Esophagus muscularis mucosa (tissue), 4 donors: ENCODE measurements around the gene SCO1. TPM values are rescaled to one million over a fixed set of nuclear protein-coding genes. Genes with fewer than 3 reads are reported as not detected.

Experiments used
- DNase-seq: peaks from one replicate; pipeline ENCODE4 v3.0.0-alpha.2; 2017; ENCODE audit errors: extremely low spot score
- H3K27ac ChIP-seq, 4 donors: fragments of 200-600 bp; sonication (generic); replicated peaks in 1 of 4; 1 replicate in 3 of 4; 2 replicates in 1 of 4; pipeline ENCODE4 v1.5.1; 2016 to 2019; ENCODE audit warnings: mild to moderate bottlenecking in 1 of 4
- H3K27me3 ChIP-seq, 4 donors: fragments of 200-600 bp; sonication (generic); one replicate each; pipeline versions ENCODE4 v1.5.1 to v1.6.0; 2016 to 2019
- H3K36me3 ChIP-seq, 4 donors: fragments of 200-600 bp; sonication (generic); one replicate each; pipeline ENCODE4 v1.5.1; 2016 to 2019
- H3K4me1 ChIP-seq, 4 donors: fragments of 200-600 bp; sonication (generic); one replicate each; pipeline ENCODE4 v1.5.1; 2016 to 2019
- H3K4me3 ChIP-seq, 4 donors: fragments of 200-600 bp; sonication (generic); 1 replicate in 2 of 4; 2 replicates in 2 of 4; pipeline ENCODE4 v1.5.1; 2016 to 2019; ENCODE audit warnings: mild to moderate bottlenecking in 4 of 4, moderate library complexity in 1 of 4
- H3K9me3 ChIP-seq, 4 donors: fragments of 200-600 bp; sonication (generic); 1 replicate in 3 of 4; 2 replicates in 1 of 4; pipeline ENCODE4 v1.5.1; 2016 to 2019
- EP300 ChIP-seq: sonication (generic); formaldehyde crosslinking; IDR thresholded peaks from one replicate; pipeline ENCODE4 v1.6.1; 2017; ENCODE audit warnings: antibody characterized with exemption
- POLR2A ChIP-seq: fragments of 450-650 bp; IDR thresholded peaks from one replicate; pipeline ENCODE4 v1.6.1; 2017; ENCODE audit warnings: antibody characterized with exemption, moderate library complexity, mild to moderate bottlenecking, low read depth
- POLR2AphosphoS5 ChIP-seq, 2 donors: sonication (generic); formaldehyde crosslinking; IDR thresholded peaks; one replicate each; pipeline ENCODE4 v1.6.1; 2017; ENCODE audit warnings: antibody characterized with exemption in 2 of 2
- WGBS: methylation state at CpG from one replicate; pipeline ENCODE4 v1.1.5; 2018; 5-methylcytosine and 5-hydroxymethylcytosine counted together
- intact Hi-C: fragments of 100-400 bp; cut with DNase I; formaldehyde crosslinking; loops from one replicate; pipeline ENCODE4 v1.15.1; 2023
- total RNA-seq, 4 donors: library from RNA; depleted of rRNA; stranded (reverse); fragments of >200 nt; gene quantifications; one replicate each; pipeline versions ENCODE4 v1.1.0 to v1.2.1, GENCODE V29; 2016
- TF ChIP-seq, protein P1 (sequence below), 3 experiments: fragments of 200-600 bp in 2 of 3; fragments of 450-650 bp in 1 of 3; sonication (generic) in 2 of 3; IDR thresholded peaks; one replicate each; pipeline ENCODE4 v1.5.1; 2017 to 2019; ENCODE audit warnings: antibody characterized with exemption in 3 of 3, mild to moderate bottlenecking in 2 of 3, moderate library complexity in 1 of 3

SCO1 gene
- total RNA-seq, 4 donors from 2014 or later, result 16.7 to 23.1 (median 18.6) TPM

- no peak for DNase-seq
- intact Hi-C loops, result no loop called here
- Histone ChIP-seq H3K27ac (no peak overlapping the region), H3K36me3 (peaks cover 0 to 3% (median 0%) of the 10 kb centered on the region in 4 donors), H3K4me3 (no peak overlapping the region), H3K9me3 (no peaks in the 10 kb centered on the region), H3K4me1 (no peaks in the 10 kb centered on the region), H3K27me3 (no peaks in the 10 kb centered on the region)
- TF ChIP-seq POLR2A, result no peak
- no peak for TF ChIP-seq EP300
- no peak for TF ChIP-seq POLR2AphosphoS5 (IDR thresholded peaks at IDR 0.05)
- TF ChIP-seq, protein P1, sequence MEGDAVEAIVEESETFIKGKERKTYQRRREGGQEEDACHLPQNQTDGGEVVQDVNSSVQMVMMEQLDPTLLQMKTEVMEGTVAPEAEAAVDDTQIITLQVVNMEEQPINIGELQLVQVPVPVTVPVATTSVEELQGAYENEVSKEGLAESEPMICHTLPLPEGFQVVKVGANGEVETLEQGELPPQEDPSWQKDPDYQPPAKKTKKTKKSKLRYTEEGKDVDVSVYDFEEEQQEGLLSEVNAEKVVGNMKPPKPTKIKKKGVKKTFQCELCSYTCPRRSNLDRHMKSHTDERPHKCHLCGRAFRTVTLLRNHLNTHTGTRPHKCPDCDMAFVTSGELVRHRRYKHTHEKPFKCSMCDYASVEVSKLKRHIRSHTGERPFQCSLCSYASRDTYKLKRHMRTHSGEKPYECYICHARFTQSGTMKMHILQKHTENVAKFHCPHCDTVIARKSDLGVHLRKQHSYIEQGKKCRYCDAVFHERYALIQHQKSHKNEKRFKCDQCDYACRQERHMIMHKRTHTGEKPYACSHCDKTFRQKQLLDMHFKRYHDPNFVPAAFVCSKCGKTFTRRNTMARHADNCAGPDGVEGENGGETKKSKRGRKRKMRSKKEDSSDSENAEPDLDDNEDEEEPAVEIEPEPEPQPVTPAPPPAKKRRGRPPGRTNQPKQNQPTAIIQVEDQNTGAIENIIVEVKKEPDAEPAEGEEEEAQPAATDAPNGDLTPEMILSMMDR (IDR thresholded peaks at IDR 0.05), result no peak
- WGBS, result 90% methylated on average over 10 of the region's 10 CpGs
These were observed 73.5 kb downstream of the SCO1 start for GRCh38 chr17:10623737-10624338.

DNA sequence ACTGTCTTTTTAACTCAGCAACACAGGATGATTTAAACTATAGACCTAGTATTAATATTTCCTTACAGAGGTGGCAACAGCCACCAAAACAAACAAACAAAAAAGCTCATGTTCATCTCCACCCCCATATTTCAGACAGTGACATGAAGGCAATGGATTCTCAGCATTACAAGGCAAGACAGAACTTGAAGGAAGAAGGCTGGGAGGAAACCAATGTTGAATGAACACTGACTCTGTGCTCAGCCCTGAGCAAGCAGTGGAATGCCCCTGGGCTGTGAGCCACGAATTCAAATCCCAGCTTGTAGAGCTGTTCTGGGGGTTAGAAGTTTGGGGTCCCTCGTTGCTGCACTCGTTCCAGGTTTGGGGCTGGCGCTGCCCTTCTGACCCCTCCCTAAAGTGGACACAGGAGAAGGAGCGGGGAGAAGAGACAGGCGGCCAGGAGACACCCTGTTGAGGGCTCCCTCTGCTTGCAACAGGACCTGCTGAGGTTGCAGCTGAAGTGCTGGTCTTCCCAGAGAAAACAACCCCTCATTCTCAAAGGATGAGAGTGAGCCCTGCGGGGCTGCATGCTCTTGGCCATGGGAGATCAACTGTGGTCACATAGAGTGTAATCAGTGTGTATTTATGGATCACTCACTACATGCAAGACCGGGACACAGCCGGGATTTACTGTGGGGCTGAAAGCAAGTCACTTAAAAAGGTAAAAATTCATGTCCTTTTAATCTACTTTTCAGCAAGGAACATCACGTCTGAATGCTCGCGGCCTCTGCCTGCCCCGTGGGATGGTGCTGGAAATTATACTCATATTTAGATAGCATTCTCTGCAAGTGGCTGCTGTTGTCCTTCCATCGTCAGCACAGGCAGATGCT, 74.5 kb downstream of the SCO1 start:
- no peaks in the 10 kb centered on the region for H3K27me3 ChIP-seq
- DNase-seq, result no peak
- WGBS, result 80% methylated on average over 10 of the region's 14 CpGs
- H3K9me3 ChIP-seq, result no peaks in the 10 kb centered on the region
- intact Hi-C loops, result no loop called here
- H3K27ac ChIP-seq, result no peak overlapping the region
- H3K36me3 ChIP-seq, result no peaks in the 10 kb centered on the region
- H3K4me3 ChIP-seq, result no peak overlapping the region
- H3K4me1 ChIP-seq, result peaks cover 0 to 5% (median 4%) of the 10 kb centered on the region in 4 donors
- TF ChIP-seq, protein P1 (IDR thresholded peaks at IDR 0.05), result no peak
- no peak for TF ChIP-seq EP300
- TF ChIP-seq POLR2A, result no peak
- TF ChIP-seq POLR2AphosphoS5 (IDR thresholded peaks at IDR 0.05), result no peak

Other genes starting within 250 kb of the SCO1 start
- gene MYH4, start 228.0 kb downstream of the SCO1 start, total RNA-seq, result not detected
- under 1 TPM in 1 of 4 donors, not detected in 3; 0.13 TPM for gene MYH1, start 179.0 kb downstream of the SCO1 start, total RNA-seq
- 1 to 10 TPM in 1 of 4 donors, under 1 TPM in 3; under 0.01 to 1.4 (median 0.34) TPM for gene MYH2, start 147.9 kb downstream of the SCO1 start, total RNA-seq
- gene MYH3, start 40.2 kb downstream of the SCO1 start, total RNA-seq, result 1 to 10 TPM in 3 of 4 donors, under 1 TPM in 1; 0.83 to 2.4 (median 1.6) TPM
- gene ADPRM, start 61 bp upstream of the SCO1 start, total RNA-seq, result 10 to 100 TPM in 1 of 4 donors, 1 to 10 TPM in 3; 5.8 to 12.2 (median 8.5) TPM
- 10 to 100 TPM in 2 of 4 donors, 1 to 10 TPM in 2; 7.5 to 15.4 (median 11.1) TPM for gene TMEM220, start 32.5 kb upstream of the SCO1 start, total RNA-seq
- not detected for gene TMEM238L, start 106.6 kb upstream of the SCO1 start, total RNA-seq
- gene PIRT, start 140.6 kb upstream of the SCO1 start, total RNA-seq, result 1 to 10 TPM in 3 of 4 donors, under 1 TPM in 1; 0.42 to 3.5 (median 1.5) TPM